Measurements from ENCODE around the gene DUOX1.

The DUOX1 gene

GRCh38 chr15:45165536-45165935, 35.7 kb downstream of the DUOX1 start:
- Histone ChIP-seq H3K9ac (ENCODE audit: insufficient read length, low read depth) (no peak overlapping the region), H3K4me1 (ENCODE audit: insufficient read depth, insufficient read length) (peaks cover 20% of the 10 kb centered on the region), H3K36me3 (ENCODE audit: insufficient read depth, insufficient read length, low read length) (no peaks in the 10 kb centered on the region), H3K9me3 (ENCODE audit: insufficient read depth, low read length) (no peaks in the 10 kb centered on the region), H3K27me3 (ENCODE audit: insufficient read depth, insufficient read length) (no peaks in the 10 kb centered on the region), H3K4me3 (ENCODE audit: insufficient read length, low read depth) (no peak overlapping the region)
- no peak for TF ChIP-seq SUZ12 (IDR thresholded peaks at IDR 0.05; ENCODE audit: extremely low read depth, insufficient read depth, insufficient read length)
- TF ChIP-seq ZNF274 (IDR thresholded peaks at IDR 0.05; ENCODE audit: low read depth, low read length), result no peak
- no peak for TF ChIP-seq YY1 (IDR thresholded peaks at IDR 0.05; ENCODE audit: insufficient read depth, insufficient read length)
- DNase-seq (ENCODE audit: low read depth, low spot score), result no peak

- TF ChIP-seq ZNF274 (IDR thresholded peaks at IDR 0.05; ENCODE audit: low read depth, low read length), result no peak
- TF ChIP-seq SUZ12 (IDR thresholded peaks at IDR 0.05; ENCODE audit: extremely low read depth, insufficient read depth, insufficient read length), result no peak
- no peak for TF ChIP-seq YY1 (IDR thresholded peaks at IDR 0.05; ENCODE audit: insufficient read depth, insufficient read length)
- Histone ChIP-seq H3K27me3 (ENCODE audit: insufficient read depth, insufficient read length) (no peaks in the 10 kb centered on the region), H3K36me3 (ENCODE audit: insufficient read depth, insufficient read length, low read length) (no peaks in the 10 kb centered on the region), H3K4me3 (ENCODE audit: insufficient read length, low read depth) (peak overlapping the region; percentile 40), H3K9ac (ENCODE audit: insufficient read length, low read depth) (peak overlapping the region; percentile 85), H3K9me3 (ENCODE audit: insufficient read depth, low read length) (no peaks in the 10 kb centered on the region), H3K4me1 (ENCODE audit: insufficient read depth, insufficient read length) (peaks cover 20% of the 10 kb centered on the region)
- DNase-seq (ENCODE audit: low read depth, low spot score), result peak; percentile 75
These were observed 37.2 kb downstream of the DUOX1 start for GRCh38 chr15:45166834-45167630.

GRCh38 chr15:45167631-45168205, 37.9 kb downstream of the DUOX1 start:
- no peaks in the 10 kb centered on the region for H3K36me3 ChIP-seq (ENCODE audit: insufficient read depth, insufficient read length, low read length)
- peak overlapping the region; percentile 85 for H3K9ac ChIP-seq (ENCODE audit: insufficient read length, low read depth)
- no peak for DNase-seq (ENCODE audit: low read depth, low spot score)
- peak overlapping the region; percentile 40 for H3K4me3 ChIP-seq (ENCODE audit: insufficient read length, low read depth)
- peaks cover 19% of the 10 kb centered on the region for H3K4me1 ChIP-seq (ENCODE audit: insufficient read depth, insufficient read length)
- no peaks in the 10 kb centered on the region for H3K9me3 ChIP-seq (ENCODE audit: insufficient read depth, low read length)
- H3K27me3 ChIP-seq (ENCODE audit: insufficient read depth, insufficient read length), result no peaks in the 10 kb centered on the region
- TF ChIP-seq ZNF274 (IDR thresholded peaks at IDR 0.05; ENCODE audit: low read depth, low read length) (no peak), SUZ12 (IDR thresholded peaks at IDR 0.05; ENCODE audit: extremely low read depth, insufficient read depth, insufficient read length) (no peak), YY1 (IDR thresholded peaks at IDR 0.05; ENCODE audit: insufficient read depth, insufficient read length) (no peak)

- Histone ChIP-seq H3K4me3 (ENCODE audit: insufficient read length, low read depth) (no peak overlapping the region), H3K9ac (ENCODE audit: insufficient read length, low read depth) (no peak overlapping the region), H3K36me3 (ENCODE audit: insufficient read depth, insufficient read length, low read length) (no peaks in the 10 kb centered on the region), H3K9me3 (ENCODE audit: insufficient read depth, low read length) (no peaks in the 10 kb centered on the region), H3K27me3 (ENCODE audit: insufficient read depth, insufficient read length) (no peaks in the 10 kb centered on the region), H3K4me1 (ENCODE audit: insufficient read depth, insufficient read length) (peaks cover 18% of the 10 kb centered on the region)
- DNase-seq (ENCODE audit: low read depth, low spot score), result no peak
- TF ChIP-seq SUZ12 (IDR thresholded peaks at IDR 0.05; ENCODE audit: extremely low read depth, insufficient read depth, insufficient read length) (no peak), YY1 (IDR thresholded peaks at IDR 0.05; ENCODE audit: insufficient read depth, insufficient read length) (no peak), ZNF274 (IDR thresholded peaks at IDR 0.05; ENCODE audit: low read depth, low read length) (no peak)
These were observed 38.5 kb downstream of the DUOX1 start for GRCh38 chr15:45168286-45168685.

GRCh38 chr15:45168751-45169551, 39.2 kb downstream of the DUOX1 start:
- H3K4me3 ChIP-seq (ENCODE audit: insufficient read length, low read depth), result no peak overlapping the region

GRCh38 chr15:45169608-45170480, 40.0 kb downstream of the DUOX1 start:
- no peak for TF ChIP-seq YY1 (IDR thresholded peaks at IDR 0.05; ENCODE audit: insufficient read depth, insufficient read length)
- no peak for TF ChIP-seq SUZ12 (IDR thresholded peaks at IDR 0.05; ENCODE audit: extremely low read depth, insufficient read depth, insufficient read length)
- no peak for TF ChIP-seq ZNF274 (IDR thresholded peaks at IDR 0.05; ENCODE audit: low read depth, low read length)
- no peak overlapping the region for H3K4me3 ChIP-seq (ENCODE audit: insufficient read length, low read depth)

More at GRCh38 chr15:45168751-45169551, 39.2 kb downstream of the DUOX1 start:
- DNase-seq (ENCODE audit: low read depth, low spot score), result no peak
- Histone ChIP-seq H3K36me3 (ENCODE audit: insufficient read depth, insufficient read length, low read length) (peaks cover 3% of the 10 kb centered on the region), H3K27me3 (ENCODE audit: insufficient read depth, insufficient read length) (no peaks in the 10 kb centered on the region), H3K9ac (ENCODE audit: insufficient read length, low read depth) (peak overlapping the region; percentile 21), H3K9me3 (ENCODE audit: insufficient read depth, low read length) (no peaks in the 10 kb centered on the region), H3K4me1 (ENCODE audit: insufficient read depth, insufficient read length) (peaks cover 20% of the 10 kb centered on the region)
- TF ChIP-seq SUZ12 (IDR thresholded peaks at IDR 0.05; ENCODE audit: extremely low read depth, insufficient read depth, insufficient read length) (no peak), YY1 (IDR thresholded peaks at IDR 0.05; ENCODE audit: insufficient read depth, insufficient read length) (no peak), ZNF274 (IDR thresholded peaks at IDR 0.05; ENCODE audit: low read depth, low read length) (no peak)

More at GRCh38 chr15:45169608-45170480, 40.0 kb downstream of the DUOX1 start:
- Histone ChIP-seq H3K4me1 (ENCODE audit: insufficient read depth, insufficient read length) (peaks cover 20% of the 10 kb centered on the region), H3K9ac (ENCODE audit: insufficient read length, low read depth) (peak overlapping the region; percentile 21), H3K9me3 (ENCODE audit: insufficient read depth, low read length) (no peaks in the 10 kb centered on the region), H3K27me3 (ENCODE audit: insufficient read depth, insufficient read length) (no peaks in the 10 kb centered on the region), H3K36me3 (ENCODE audit: insufficient read depth, insufficient read length, low read length) (peaks cover 4% of the 10 kb centered on the region)
- no peak for DNase-seq (ENCODE audit: low read depth, low spot score)
